HG03469 (cell line): ENCODE data around the gene NXNL1.
"Not testable (repeated sequence)": the region's sequence is repeated elsewhere in the genome, so short reads cannot be mapped to it uniquely, and the experiment has no call there.

Experiments used
- ATAC-seq: cut with Tn5 transposase; IDR thresholded peaks from one replicate; pipeline ENCODE4 v1.9.1; 2021; ENCODE audit warnings: mild to moderate bottlenecking, moderate library complexity, moderate number of reproducible peaks; ENCODE audit not compliant: unreplicated experiment

Gene NXNL1

GRCh38 chr19:17487284-17488121 lies 26.8 kb upstream of the NXNL1 start:
- no peak for ATAC-seq

- ATAC-seq, result no peak
Observed at GRCh38 chr19:17486545-17487240, 26.0 kb upstream of the NXNL1 start.

GRCh38 chr19:17484520-17485185 lies 23.9 kb upstream of the NXNL1 start:
- no peak for ATAC-seq

- no peak for ATAC-seq
Observed at GRCh38 chr19:17483605-17484002, 22.9 kb upstream of the NXNL1 start.

GRCh38 chr19:17482877-17483604 lies 22.3 kb upstream of the NXNL1 start:
- ATAC-seq, result no peak

- no peak for ATAC-seq
Observed at GRCh38 chr19:17481986-17482385, 21.3 kb upstream of the NXNL1 start.

GRCh38 chr19:17479325-17479791 lies 18.6 kb upstream of the NXNL1 start:
- ATAC-seq, result no peak

GRCh38 chr19:17475541-17476115 lies 14.9 kb upstream of the NXNL1 start:
- ATAC-seq, result no peak

GRCh38 chr19:17475011-17475540 lies 14.3 kb upstream of the NXNL1 start:
- ATAC-seq, result not testable (repeated sequence)

- ATAC-seq, result no peak
Observed at GRCh38 chr19:17473041-17473440, 12.3 kb upstream of the NXNL1 start.

- ATAC-seq, result no peak
Observed at GRCh38 chr19:17471410-17472125, 10.8 kb upstream of the NXNL1 start.

- peak; percentile 72 for ATAC-seq
Observed at GRCh38 chr19:17470068-17470841, 9.5 kb upstream of the NXNL1 start, which contains the start of gene SLC27A1. Gene SLC27A1, plus strand, starts transcription at chr19:17470524. Its CDS starts 17 bp downstream, at chr19:17470541.

- peak; percentile 32 for ATAC-seq
Observed at GRCh38 chr19:17469481-17470067, 8.8 kb upstream of the NXNL1 start.

GRCh38 chr19:17469092-17469480 lies 8.4 kb upstream of the NXNL1 start:
- ATAC-seq, result no peak

- ATAC-seq, result no peak
Observed at GRCh38 chr19:17468302-17469091, 7.8 kb upstream of the NXNL1 start.

GRCh38 chr19:17467471-17468301 lies 7.0 kb upstream of the NXNL1 start:
- no peak for ATAC-seq

- ATAC-seq, result no peak
Observed at GRCh38 chr19:17466487-17466850, 5.7 kb upstream of the NXNL1 start.
